HG03159 (cell line): ENCODE results near the gene DOCK6.

Experiments used
- ATAC-seq: cut with Tn5 transposase; IDR thresholded peaks from one replicate; pipeline ENCODE4 v1.9.1; 2021; ENCODE audit warnings: mild to moderate bottlenecking, moderate library complexity; ENCODE audit not compliant: unreplicated experiment

The DOCK6 gene

DNA sequence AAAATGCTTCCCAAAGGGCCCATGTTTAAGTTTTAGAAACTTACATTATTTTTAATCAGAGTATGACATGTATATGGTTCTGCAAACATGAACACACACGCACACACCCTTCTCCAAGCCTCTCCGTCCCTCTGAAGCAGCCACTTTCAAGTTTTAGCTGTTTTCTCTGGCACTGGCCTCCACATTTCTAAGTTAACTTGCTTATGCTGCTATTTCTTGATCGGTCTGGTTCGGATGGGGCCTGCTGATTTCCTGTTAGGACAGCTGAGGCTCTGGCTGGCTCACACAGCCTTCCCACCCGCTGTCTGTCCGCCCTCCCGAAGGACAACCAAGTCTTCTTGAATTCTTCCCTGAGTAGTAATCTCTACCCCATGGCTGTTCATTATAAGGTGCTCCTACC lies 111.1 kb downstream of the DOCK6 start:
- ATAC-seq: no peak
